ENCODE measurements around the gene AMY1C. TPM values are rescaled to one million over a fixed set of nuclear protein-coding genes. Genes with fewer than 3 reads are reported as not detected.

Gene AMY1C
- total RNA-seq, 2 experiments from 2014 or later = not detected

GRCh38 chr1:103788377-103788776 lies 38.7 kb downstream of the AMY1C start:
- ChIA-PET CTCF (no interaction called here), POLR2A (no interaction called here)
- Mint-ChIP-seq H3K27ac (no peak overlapping the region), H3K4me1 (no peaks in the 10 kb centered on the region), H3K27me3 (no peaks in the 10 kb centered on the region), H3K9me3 (peaks cover 8% of the 10 kb centered on the region), H3K36me3 (ENCODE audit: low read depth) (no peaks in the 10 kb centered on the region), H3K4me3 (no peak overlapping the region)
- DNase-seq = no peak

- ChIA-PET POLR2A (no interaction called here), CTCF (no interaction called here)
- Mint-ChIP-seq H3K4me3 (no peak overlapping the region), H3K27me3 (no peaks in the 10 kb centered on the region), H3K36me3 (ENCODE audit: low read depth) (no peaks in the 10 kb centered on the region), H3K27ac (no peak overlapping the region), H3K9me3 (peaks cover 11% of the 10 kb centered on the region), H3K4me1 (no peaks in the 10 kb centered on the region)
- no peak for DNase-seq
These were observed 40.5 kb downstream of the AMY1C start for GRCh38 chr1:103790172-103790571.

Other genes starting within 250 kb of the AMY1C start
- gene RNPC3, start 224.2 kb upstream of the AMY1C start, total RNA-seq = 10 to 100 TPM; 22.3 to 22.5 TPM
- gene AMY2B, start 178.3 kb upstream of the AMY1C start, total RNA-seq = 1 to 10 TPM; 6.7 to 8.6 TPM
- not detected for gene AMY2A, start 132.5 kb upstream of the AMY1C start, total RNA-seq
- not detected for gene AMY1A, start 94.1 kb upstream of the AMY1C start, total RNA-seq
- gene AMY1B, start 53.7 kb upstream of the AMY1C start, total RNA-seq = not detected